ENCODE results near the gene LAMA2. TPM values are rescaled to one million over a fixed set of nuclear protein-coding genes. Genes with fewer than 3 reads are reported as not detected.
A peak's percentile ranks its signal among the peaks of the same experiment; 100 is the strongest.

LAMA2 gene
- total RNA-seq, 1 experiment from 2014 or later: 0.41 TPM

- no peak for DNase-seq (ENCODE audit: low read depth)
- in situ Hi-C loops (cut with HindIII; ENCODE audit: low pct_unique_long_range_greater_than_20kb, low sequenced_read_pairs): no loop called here
These were observed 379.7 kb downstream of the LAMA2 start for GRCh38 chr6:129262661-129263060.

- in situ Hi-C loops (cut with HindIII; ENCODE audit: low pct_unique_long_range_greater_than_20kb, low sequenced_read_pairs): no loop called here
These were observed 380.2 kb downstream of the LAMA2 start for GRCh38 chr6:129263176-129263575.

GRCh38 chr6:129264480-129265045, 381.6 kb downstream of the LAMA2 start:
- DNase-seq (ENCODE audit: low read depth): no peak
- in situ Hi-C loops (cut with HindIII; ENCODE audit: low pct_unique_long_range_greater_than_20kb, low sequenced_read_pairs): no loop called here

More at GRCh38 chr6:129263176-129263575, 380.2 kb downstream of the LAMA2 start:
- DNase-seq (ENCODE audit: low read depth): no peak

- DNase-seq (ENCODE audit: low read depth): no peak
- in situ Hi-C loops (cut with HindIII; ENCODE audit: low pct_unique_long_range_greater_than_20kb, low sequenced_read_pairs): no loop called here
These were observed 384.1 kb downstream of the LAMA2 start for GRCh38 chr6:129267028-129267427.

GRCh38 chr6:129269076-129269475, 386.1 kb downstream of the LAMA2 start:
- in situ Hi-C loops (cut with HindIII; ENCODE audit: low pct_unique_long_range_greater_than_20kb, low sequenced_read_pairs): no loop called here
- DNase-seq (ENCODE audit: low read depth): no peak

GRCh38 chr6:129269891-129270290, 387.0 kb downstream of the LAMA2 start:
- DNase-seq (ENCODE audit: low read depth): no peak
- in situ Hi-C loops (cut with HindIII; ENCODE audit: low pct_unique_long_range_greater_than_20kb, low sequenced_read_pairs): no loop called here

GRCh38 chr6:129270450-129270849, 387.5 kb downstream of the LAMA2 start:
- in situ Hi-C loops (cut with HindIII; ENCODE audit: low pct_unique_long_range_greater_than_20kb, low sequenced_read_pairs): no loop called here
- no peak for DNase-seq (ENCODE audit: low read depth)

- in situ Hi-C loops (cut with HindIII; ENCODE audit: low pct_unique_long_range_greater_than_20kb, low sequenced_read_pairs): no loop called here
- no peak for DNase-seq (ENCODE audit: low read depth)
These were observed 390.2 kb downstream of the LAMA2 start for GRCh38 chr6:129273161-129273560.

- no peak for DNase-seq (ENCODE audit: low read depth)
- in situ Hi-C loops (cut with HindIII; ENCODE audit: low pct_unique_long_range_greater_than_20kb, low sequenced_read_pairs): no loop called here
These were observed 393.5 kb downstream of the LAMA2 start for GRCh38 chr6:129276461-129276860.

- DNase-seq (ENCODE audit: low read depth): no peak
- in situ Hi-C loops (cut with HindIII; ENCODE audit: low pct_unique_long_range_greater_than_20kb, low sequenced_read_pairs): no loop called here
These were observed 394.0 kb downstream of the LAMA2 start for GRCh38 chr6:129276986-129277385.

GRCh38 chr6:129279343-129280292, 396.7 kb downstream of the LAMA2 start:
- in situ Hi-C loops (cut with HindIII; ENCODE audit: low pct_unique_long_range_greater_than_20kb, low sequenced_read_pairs): no loop called here
- DNase-seq (ENCODE audit: low read depth): peak; percentile 15

GRCh38 chr6:129280293-129280644, 397.3 kb downstream of the LAMA2 start:
- in situ Hi-C loops (cut with HindIII; ENCODE audit: low pct_unique_long_range_greater_than_20kb, low sequenced_read_pairs): no loop called here
- no peak for DNase-seq (ENCODE audit: low read depth)

- in situ Hi-C loops (cut with HindIII; ENCODE audit: low pct_unique_long_range_greater_than_20kb, low sequenced_read_pairs): no loop called here
- DNase-seq (ENCODE audit: low read depth): peak; percentile 13
These were observed 397.8 kb downstream of the LAMA2 start for GRCh38 chr6:129280749-129281148.

GRCh38 chr6:129281168-129281796, 398.3 kb downstream of the LAMA2 start:
- in situ Hi-C loops (cut with HindIII; ENCODE audit: low pct_unique_long_range_greater_than_20kb, low sequenced_read_pairs): no loop called here
- no peak for DNase-seq (ENCODE audit: low read depth)

- DNase-seq (ENCODE audit: low read depth): no peak
- in situ Hi-C loops (cut with HindIII; ENCODE audit: low pct_unique_long_range_greater_than_20kb, low sequenced_read_pairs): no loop called here
These were observed 399.1 kb downstream of the LAMA2 start for GRCh38 chr6:129282019-129282418.

GRCh38 chr6:129284225-129284624, 401.3 kb downstream of the LAMA2 start:
- in situ Hi-C loops (cut with HindIII; ENCODE audit: low pct_unique_long_range_greater_than_20kb, low sequenced_read_pairs): no loop called here

GRCh38 chr6:129287231-129288177, 404.6 kb downstream of the LAMA2 start:
- DNase-seq (ENCODE audit: low read depth): no peak
- in situ Hi-C loops (cut with HindIII; ENCODE audit: low pct_unique_long_range_greater_than_20kb, low sequenced_read_pairs): no loop called here

More at GRCh38 chr6:129284225-129284624, 401.3 kb downstream of the LAMA2 start:
- no peak for DNase-seq (ENCODE audit: low read depth)

- in situ Hi-C loops (cut with HindIII; ENCODE audit: low pct_unique_long_range_greater_than_20kb, low sequenced_read_pairs): no loop called here
- no peak for DNase-seq (ENCODE audit: low read depth)
These were observed 406.5 kb downstream of the LAMA2 start for GRCh38 chr6:129289442-129289841.

All from Caki2 (cell line).